Measurements from ENCODE around the gene ACADVL.
A peak's percentile ranks its signal among the peaks of the same experiment; 100 is the strongest.

Gene ACADVL

GRCh38 chr17:7235693-7236665, 16.2 kb downstream of the ACADVL start:
- no peak for DNase-seq

- DNase-seq: no peak
Measured at GRCh38 chr17:7236808-7237207, 17.1 kb downstream of the ACADVL start.

GRCh38 chr17:7237266-7237760, 17.6 kb downstream of the ACADVL start:
- no peak for DNase-seq

GRCh38 chr17:7237761-7238419, 18.2 kb downstream of the ACADVL start:
- peak; percentile 84 for DNase-seq

- DNase-seq: peak; percentile 72
Measured at GRCh38 chr17:7238420-7239090, 18.8 kb downstream of the ACADVL start.

GRCh38 chr17:7239091-7240027, 19.6 kb downstream of the ACADVL start, which contains the start of gene PHF23:
PHF23 (minus strand) TSS chr17:7239457; CDS start chr17:7239279, 178 bp downstream.
- peak; percentile 100 for DNase-seq

- DNase-seq: no peak
Measured at GRCh38 chr17:7240375-7240774, 20.6 kb downstream of the ACADVL start.

GRCh38 chr17:7241090-7241733, 21.5 kb downstream of the ACADVL start:
- peak; percentile 24 for DNase-seq

- peak; percentile 97 for DNase-seq
Measured at GRCh38 chr17:7241783-7242716, 22.3 kb downstream of the ACADVL start, which contains the start of gene GABARAP. GABARAP (minus strand) TSS chr17:7242449; CDS start chr17:7242330, 119 bp downstream.

GRCh38 chr17:7242717-7243452, 23.1 kb downstream of the ACADVL start:
- peak; percentile 96 for DNase-seq

GRCh38 chr17:7243453-7243729, 23.7 kb downstream of the ACADVL start:
- no peak for DNase-seq

GRCh38 chr17:7243838-7244237, 24.1 kb downstream of the ACADVL start:
- DNase-seq: peak; percentile 17

GRCh38 chr17:7246779-7247178, 27.0 kb downstream of the ACADVL start:
- DNase-seq: no peak

GRCh38 chr17:7248796-7249195, 29.1 kb downstream of the ACADVL start:
- DNase-seq: no peak

- DNase-seq: no peak
Measured at GRCh38 chr17:7249214-7249613, 29.5 kb downstream of the ACADVL start.

GRCh38 chr17:7249830-7250229, 30.1 kb downstream of the ACADVL start:
- no peak for DNase-seq

- no peak for DNase-seq
Measured at GRCh38 chr17:7250695-7251627, 31.2 kb downstream of the ACADVL start.

GRCh38 chr17:7251661-7252175, 32.0 kb downstream of the ACADVL start, which contains the start of gene CTDNEP1:
CTDNEP1 (minus strand) TSS chr17:7251734; CDS start chr17:7251296, 438 bp downstream.
- DNase-seq: peak; percentile 99

Measured in left hindlimb (tissue), 1 donor.